HEK293 (cell line): Measurements from ENCODE around the gene CMIP.
A peak's percentile ranks its signal among the peaks of the same experiment; 100 is the strongest.

Experiments
- CTCF ChIA-PET: fragments of 350-600 bp; formaldehyde crosslinking; extraction: SDS; loops from one replicate; lab custom pipeline; 2021; ENCODE audit warnings: antibody characterized with exemption; lab: Yijun Ruan, JAX
- POLR2A ChIA-PET: fragments of 300-600 bp; formaldehyde crosslinking; extraction: SDS; loops from one replicate; lab custom pipeline; 2020; ENCODE audit warnings: antibody characterized with exemption, inconsistent platforms; lab: Yijun Ruan, JAX
- H3K27ac ChIP-seq: fragments of 200-500 bp; sonication (Bioruptor generic); 2 replicates; pipeline ENCODE4 v1.5.1; 2014; ENCODE audit warnings: low read depth, low read length, control low read depth, inconsistent platforms; ENCODE audit errors: extremely low read depth
- H3K36me3 ChIP-seq, 2 experiments: fragments of 200-500 bp in 1 of 2; sonication (Bioruptor generic) in 1 of 2; 1 replicate in 1 of 2; 2 replicates in 1 of 2; pipeline ENCODE4 v1.5.1; 2014 to 2017; ENCODE audit warnings: inconsistent platforms in 2 of 2, low read length in 2 of 2; ENCODE audit not compliant: control insufficient read depth in 2 of 2, insufficient read depth in 1 of 2
- H3K4me1 ChIP-seq: fragments of 200-500 bp; sonication (Bioruptor generic); 2 replicates; pipeline ENCODE4 v1.5.1; 2014; ENCODE audit warnings: mild to moderate bottlenecking, low read length, inconsistent platforms; ENCODE audit not compliant: control insufficient read depth, insufficient read depth
- H3K4me3 ChIP-seq: 2 replicates; pipeline ENCODE4 v1.5.1; 2011; ENCODE audit warnings: low read depth, mild to moderate bottlenecking, control low read depth, low read length, moderate library complexity
- H3K9me3 ChIP-seq: fragments of 200-500 bp; sonication (Bioruptor generic); 2 replicates; pipeline ENCODE4 v1.5.1; 2014; ENCODE audit warnings: low read depth, low read length, inconsistent platforms; ENCODE audit not compliant: control insufficient read depth, insufficient read depth
- AEBP2 ChIP-seq: fragments of 450-650 bp; formaldehyde crosslinking; IDR thresholded peaks from 2 replicates; pipeline ENCODE4 v1.5.1; 2016; ENCODE audit warnings: missing biosample characterization, missing genetic modification characterization, borderline replicate concordance
- ELK4 ChIP-seq: IDR thresholded peaks from 2 replicates; pipeline ENCODE4 v1.6.1; 2011; ENCODE audit warnings: mild to moderate bottlenecking, low read depth, low read length, borderline replicate concordance
- GLI2 ChIP-seq: fragments of 450-650 bp; formaldehyde crosslinking; IDR thresholded peaks from 2 replicates; pipeline ENCODE4; 2017; ENCODE audit warnings: missing biosample characterization, missing genetic modification characterization, low read depth, borderline replicate concordance
- IKZF3 ChIP-seq: fragments of 450-650 bp; IDR thresholded peaks from 2 replicates; pipeline ENCODE4 v1.5.0; 2018; ENCODE audit warnings: missing biosample characterization, mild to moderate bottlenecking, missing genetic modification characterization, moderate library complexity
- MZF1 ChIP-seq: fragments of 450-650 bp; formaldehyde crosslinking; IDR thresholded peaks from 2 replicates; pipeline ENCODE4 v1.5.1; 2017; ENCODE audit warnings: missing biosample characterization, missing genetic modification characterization, borderline replicate concordance
- PBX3 ChIP-seq: sonication (generic); formaldehyde crosslinking; IDR thresholded peaks from 2 replicates; pipeline ENCODE4 v1.8.1; 2022; ENCODE audit warnings: mild to moderate bottlenecking, moderate library complexity, missing genetic modification reagents
- PRDM2 ChIP-seq: fragments of 450-650 bp; formaldehyde crosslinking; IDR thresholded peaks from 2 replicates; pipeline ENCODE4 v1.5.1; 2016; ENCODE audit warnings: missing biosample characterization, missing genetic modification characterization, borderline replicate concordance
- SCRT2 ChIP-seq: fragments of 450-650 bp; formaldehyde crosslinking; IDR thresholded peaks from 2 replicates; pipeline ENCODE4 v1.5.1; 2016; ENCODE audit warnings: missing biosample characterization, missing genetic modification characterization
- SP3 ChIP-seq: fragments of 450-650 bp; formaldehyde crosslinking; IDR thresholded peaks from 2 replicates; pipeline ENCODE4 v1.5.1; 2016; ENCODE audit warnings: missing biosample characterization, missing genetic modification characterization
- ZFHX2 ChIP-seq: fragments of 450-650 bp; formaldehyde crosslinking; conservative IDR thresholded peaks from 2 replicates; pipeline ENCODE4 v1.5.1; 2016; ENCODE audit warnings: missing biosample characterization, missing genetic modification characterization
- ZNF121 ChIP-seq: fragments of 450-650 bp; formaldehyde crosslinking; IDR thresholded peaks from 2 replicates; pipeline ENCODE4 v1.5.1; 2016; ENCODE audit warnings: missing biosample characterization, missing genetic modification characterization
- ZNF146 ChIP-seq: fragments of 450-650 bp; formaldehyde crosslinking; IDR thresholded peaks from 2 replicates; pipeline ENCODE4 v1.5.1; 2016; ENCODE audit warnings: missing biosample characterization, missing genetic modification characterization
- ZNF214 ChIP-seq: fragments of 450-650 bp; formaldehyde crosslinking; IDR thresholded peaks from 2 replicates; pipeline ENCODE4 v1.5.1; 2017; ENCODE audit warnings: missing biosample characterization, mild to moderate bottlenecking, missing genetic modification characterization, borderline replicate concordance
- ZNF223 ChIP-seq: fragments of 450-650 bp; formaldehyde crosslinking; IDR thresholded peaks from 2 replicates; pipeline ENCODE4 v1.5.1; 2016; ENCODE audit warnings: missing biosample characterization, missing genetic modification characterization
- ZNF658 ChIP-seq: fragments of 450-650 bp; formaldehyde crosslinking; IDR thresholded peaks from 2 replicates; pipeline ENCODE4; 2016; ENCODE audit warnings: missing biosample characterization, missing genetic modification characterization
- ZNF692 ChIP-seq: fragments of 450-650 bp; formaldehyde crosslinking; IDR thresholded peaks from 2 replicates; pipeline ENCODE4 v1.5.1; 2016; ENCODE audit warnings: missing biosample characterization, missing genetic modification characterization
- ZNF785 ChIP-seq: fragments of 450-650 bp; formaldehyde crosslinking; IDR thresholded peaks from 2 replicates; pipeline ENCODE4 v1.5.1; 2016; ENCODE audit warnings: missing biosample characterization, missing genetic modification characterization
- ZNF792 ChIP-seq: fragments of 450-650 bp; formaldehyde crosslinking; IDR thresholded peaks from 2 replicates; pipeline ENCODE4 v1.5.1; 2016; ENCODE audit warnings: missing biosample characterization, missing genetic modification characterization
- ZSCAN5A ChIP-seq: fragments of 450-650 bp; formaldehyde crosslinking; IDR thresholded peaks from 2 replicates; pipeline ENCODE4 v1.5.1; 2016; ENCODE audit warnings: missing biosample characterization, missing genetic modification characterization

The CMIP gene

GRCh38 chr16:81450783-81451491 lies 6.3 kb downstream of the CMIP start (continued):
- TF ChIP-seq IKZF3 (tag by site-specific recombination) (no peak), ZNF214 (tag by site-specific recombination) (no peak), ZNF146 (tag by site-specific recombination) (peak; percentile 89), ZNF692 (tag by site-specific recombination) (no peak), PRDM2 (tag by site-specific recombination) (no peak), PBX3 (CRISPR knock-in tag) (no peak), ZNF792 (tag by site-specific recombination) (no peak), ZSCAN5A (no peak), ZNF121 (tag by site-specific recombination) (no peak)

- H3K27ac ChIP-seq = no peak overlapping the region
- CTCF ChIA-PET = interaction anchor here (0.6 to 0.7 kb wide), 2 partner anchors 158 to 244 kb away, joined by 3 to 5 read pairs; no protein-coding TSS in a partner anchor
- H3K4me1 ChIP-seq = peaks cover 14% of the 10 kb centered on the region
- H3K4me3 ChIP-seq = no peak overlapping the region
- POLR2A ChIA-PET = interaction anchor here (0.7 kb wide), 2 partner anchors 14 to 112 kb away, joined by 4 read pairs; no protein-coding TSS in a partner anchor
- H3K9me3 ChIP-seq = no peaks in the 10 kb centered on the region
- peaks cover 0 to 10% of the 10 kb centered on the region in 2 experiments; a peak in 1 of 3 replicates for H3K36me3 ChIP-seq
- TF ChIP-seq AEBP2 (tag by site-specific recombination) (no peak), SP3 (no peak), ZNF223 (tag by site-specific recombination) (no peak), ZFHX2 (tag by site-specific recombination) (no peak), ZNF785 (tag by site-specific recombination) (no peak), MZF1 (tag by site-specific recombination) (no peak), GLI2 (tag by site-specific recombination) (no peak), ZNF658 (tag by site-specific recombination) (no peak), ELK4 (no peak), SCRT2 (tag by site-specific recombination) (peak; percentile 83)
These were observed 7.4 kb downstream of the CMIP start for GRCh38 chr16:81451753-81452680.
